H1 (cell line): ENCODE results near the gene SLFN12L.

Source experiments
- BACH1 ChIP-seq: IDR thresholded peaks from 2 replicates; pipeline ENCODE4 v1.6.1; 2012; ENCODE audit warnings: low read length, improper control_type of control experiment
- CBX8 ChIP-seq: fragments of 300-800, 300-1000 bp; sonication (generic); IDR thresholded peaks from 2 replicates; pipeline ENCODE4 v1.7.1; 2016; ENCODE audit warnings: low read depth, low read length, borderline replicate concordance
- CTBP2 ChIP-seq: IDR thresholded peaks from 2 replicates; pipeline ENCODE4 v1.7.0; 2011; ENCODE audit warnings: borderline replicate concordance, mild to moderate bottlenecking, moderate library complexity, mixed read lengths, low read length; ENCODE audit not compliant: insufficient read depth, insufficient read length
- CTCF ChIP-seq, 3 experiments: IDR thresholded peaks; 1 replicate in 2 of 3; 2 replicates in 1 of 3; pipeline versions ENCODE4 v1.5.1 to v1.6.1; 2011; ENCODE audit warnings: low read length in 3 of 3, mild to moderate bottlenecking in 3 of 3, inconsistent platforms in 2 of 3, low read depth in 1 of 3, moderate library complexity in 1 of 3; ENCODE audit not compliant: insufficient read depth in 1 of 3; ENCODE audit errors: control extremely low read depth in 1 of 3
- EP300 ChIP-seq, 2 experiments: IDR thresholded peaks; 1 replicate in 1 of 2; 2 replicates in 1 of 2; pipeline ENCODE4 v1.6.1; 2011 to 2012; ENCODE audit warnings: low read depth in 2 of 2, low read length in 2 of 2, mild to moderate bottlenecking in 2 of 2, borderline replicate concordance in 1 of 2, inconsistent platforms in 1 of 2, moderate library complexity in 1 of 2
- EZH2 ChIP-seq: fragments of 200-600 bp; sonication (generic); IDR thresholded peaks from 2 replicates; pipeline ENCODE4 v1.7.1; 2012; ENCODE audit warnings: low read depth, mild to moderate bottlenecking, moderate library complexity, low read length, inconsistent platforms; ENCODE audit not compliant: severe bottlenecking
- POLR2AphosphoS5 ChIP-seq: IDR thresholded peaks from 2 replicates; pipeline ENCODE4 v1.6.1; 2011; ENCODE audit warnings: low read depth, low read length
- SP1 ChIP-seq: IDR thresholded peaks from 2 replicates; pipeline ENCODE4 v1.6.1; 2011; ENCODE audit warnings: low read depth, low read length
- SRF ChIP-seq: IDR thresholded peaks from 2 replicates; pipeline ENCODE4 v1.6.1; 2011; ENCODE audit warnings: mild to moderate bottlenecking, low read depth, low read length, moderate library complexity

GRCh38 chr17:35536664-35537171 is 760 bp downstream of the SLFN12L start:
- TF ChIP-seq CTBP2 (no peak), SRF (no peak), SP1 (no peak), CTCF (IDR thresholded peaks at IDR 0.05; ENCODE audit: control extremely low read depth in 1 of 3, insufficient read depth in 1 of 3, low read depth in 1 of 3, low read length in 3 of 3) (no peak), POLR2AphosphoS5 (no peak), BACH1 (no peak), EZH2 (no peak), CBX8 (no peak), EP300 (IDR thresholded peaks at IDR 0.05; ENCODE audit: borderline replicate concordance in 1 of 2, low read depth in 2 of 2, low read length in 2 of 2) (no peak)
